ENCODE measurements around the gene HOGA1. TPM values are rescaled to one million over a fixed set of nuclear protein-coding genes. Genes with fewer than 3 reads are reported as not detected.

The HOGA1 gene
- total RNA-seq, 1 donor, result 0.72 TPM

- TF ChIP-seq, protein P1, sequence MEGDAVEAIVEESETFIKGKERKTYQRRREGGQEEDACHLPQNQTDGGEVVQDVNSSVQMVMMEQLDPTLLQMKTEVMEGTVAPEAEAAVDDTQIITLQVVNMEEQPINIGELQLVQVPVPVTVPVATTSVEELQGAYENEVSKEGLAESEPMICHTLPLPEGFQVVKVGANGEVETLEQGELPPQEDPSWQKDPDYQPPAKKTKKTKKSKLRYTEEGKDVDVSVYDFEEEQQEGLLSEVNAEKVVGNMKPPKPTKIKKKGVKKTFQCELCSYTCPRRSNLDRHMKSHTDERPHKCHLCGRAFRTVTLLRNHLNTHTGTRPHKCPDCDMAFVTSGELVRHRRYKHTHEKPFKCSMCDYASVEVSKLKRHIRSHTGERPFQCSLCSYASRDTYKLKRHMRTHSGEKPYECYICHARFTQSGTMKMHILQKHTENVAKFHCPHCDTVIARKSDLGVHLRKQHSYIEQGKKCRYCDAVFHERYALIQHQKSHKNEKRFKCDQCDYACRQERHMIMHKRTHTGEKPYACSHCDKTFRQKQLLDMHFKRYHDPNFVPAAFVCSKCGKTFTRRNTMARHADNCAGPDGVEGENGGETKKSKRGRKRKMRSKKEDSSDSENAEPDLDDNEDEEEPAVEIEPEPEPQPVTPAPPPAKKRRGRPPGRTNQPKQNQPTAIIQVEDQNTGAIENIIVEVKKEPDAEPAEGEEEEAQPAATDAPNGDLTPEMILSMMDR (IDR thresholded peaks at IDR 0.05; ENCODE audit: insufficient read depth, low read length), result no peak
- no peak overlapping the region for H3K4me3 ChIP-seq (ENCODE audit: low read depth, low read length)
- peak; percentile 65 for DNase-seq (ENCODE audit: low read depth)
These were observed 43.3 kb upstream of the HOGA1 start for GRCh38 chr10:97540669-97541500.

GRCh38 chr10:97542169-97543024 lies 41.8 kb upstream of the HOGA1 start:
- H3K4me3 ChIP-seq (ENCODE audit: low read depth, low read length), result peak overlapping the region; percentile 33
- TF ChIP-seq, protein P1 (IDR thresholded peaks at IDR 0.05; ENCODE audit: insufficient read depth, low read length), result no peak

GRCh38 chr10:97543025-97543546 lies 41.1 kb upstream of the HOGA1 start:
- H3K4me3 ChIP-seq (ENCODE audit: low read depth, low read length), result no peak overlapping the region
- TF ChIP-seq, protein P1 (IDR thresholded peaks at IDR 0.05; ENCODE audit: insufficient read depth, low read length), result no peak
- DNase-seq (ENCODE audit: low read depth), result peak; percentile 92

More at GRCh38 chr10:97542169-97543024, 41.8 kb upstream of the HOGA1 start:
- peak; percentile 97 for DNase-seq (ENCODE audit: low read depth)

GRCh38 chr10:97546456-97547270 lies 37.5 kb upstream of the HOGA1 start:
- no peak overlapping the region for H3K4me3 ChIP-seq (ENCODE audit: low read depth, low read length)
- TF ChIP-seq, protein P1 (IDR thresholded peaks at IDR 0.05; ENCODE audit: insufficient read depth, low read length), result no peak
- DNase-seq (ENCODE audit: low read depth), result no peak

DNA sequence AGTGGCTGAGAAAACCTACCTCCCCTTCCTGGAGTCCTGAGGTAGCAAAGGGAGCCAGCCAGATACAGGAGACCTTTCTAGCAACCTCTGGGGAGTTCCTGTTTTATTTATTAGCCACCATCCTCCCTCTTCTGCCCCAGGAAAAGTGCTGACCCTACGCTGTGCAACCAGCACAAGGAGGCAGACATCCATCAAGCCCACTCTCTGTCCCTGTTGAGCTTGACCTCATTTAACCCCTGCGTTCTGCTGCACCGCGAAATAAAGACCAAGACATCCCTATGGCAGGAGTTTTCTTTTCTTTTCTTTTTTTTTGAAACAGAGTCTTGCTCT lies 37.0 kb upstream of the HOGA1 start:
- no peak for DNase-seq (ENCODE audit: low read depth)
- TF ChIP-seq, protein P1 (IDR thresholded peaks at IDR 0.05; ENCODE audit: insufficient read depth, low read length), result no peak
- no peak overlapping the region for H3K4me3 ChIP-seq (ENCODE audit: low read depth, low read length)

DNA sequence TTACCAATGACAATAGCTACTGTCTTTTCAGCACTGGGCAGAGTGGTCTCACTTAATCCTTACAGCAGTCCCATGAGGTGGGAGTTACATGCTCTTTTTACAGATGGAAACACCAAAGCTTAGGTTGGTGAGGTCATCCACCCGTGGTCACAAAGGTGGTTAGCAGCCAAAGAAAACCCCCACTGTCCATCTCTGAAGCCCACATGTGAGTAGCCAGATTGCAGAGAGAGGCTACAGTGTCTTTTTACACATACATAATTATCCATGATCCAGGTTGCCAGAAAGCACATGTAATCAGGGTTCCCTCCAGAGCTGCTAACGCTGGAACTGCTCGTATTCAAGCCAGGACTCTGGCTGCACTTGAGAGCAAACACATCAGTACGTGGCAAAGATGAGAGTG lies 36.2 kb upstream of the HOGA1 start:
- H3K4me3 ChIP-seq (ENCODE audit: low read depth, low read length), result no peak overlapping the region
- no peak for DNase-seq (ENCODE audit: low read depth)
- TF ChIP-seq, protein P1 (IDR thresholded peaks at IDR 0.05; ENCODE audit: insufficient read depth, low read length), result no peak

Measured in fibroblast of the aortic adventitia (primary cell).